C4-2B (cell line): ENCODE data around the gene DIAPH2.
"Not testable (repeated sequence)": the region's sequence is repeated elsewhere in the genome, so short reads cannot be mapped to it uniquely, and the experiment has no call there.

ENCODE experiments used
- H3K27ac ChIP-seq: fragments of 450-650 bp; 2 replicates; pipeline ENCODE4 v1.5.1; 2017
- ZFX ChIP-seq: fragments of 450-650 bp; IDR thresholded peaks from 2 replicates; pipeline ENCODE4 v1.6.1; 2017
- TF ChIP-seq, protein P1 (sequence below): fragments of 450-650 bp; conservative IDR thresholded peaks from 2 replicates; pipeline ENCODE4 v1.5.1; 2017; ENCODE audit warnings: mild to moderate bottlenecking

DIAPH2 gene

GRCh38 chrX:96713303-96713702, 28.7 kb downstream of the DIAPH2 start:
- no peak overlapping the region for H3K27ac ChIP-seq
- TF ChIP-seq, protein P1, sequence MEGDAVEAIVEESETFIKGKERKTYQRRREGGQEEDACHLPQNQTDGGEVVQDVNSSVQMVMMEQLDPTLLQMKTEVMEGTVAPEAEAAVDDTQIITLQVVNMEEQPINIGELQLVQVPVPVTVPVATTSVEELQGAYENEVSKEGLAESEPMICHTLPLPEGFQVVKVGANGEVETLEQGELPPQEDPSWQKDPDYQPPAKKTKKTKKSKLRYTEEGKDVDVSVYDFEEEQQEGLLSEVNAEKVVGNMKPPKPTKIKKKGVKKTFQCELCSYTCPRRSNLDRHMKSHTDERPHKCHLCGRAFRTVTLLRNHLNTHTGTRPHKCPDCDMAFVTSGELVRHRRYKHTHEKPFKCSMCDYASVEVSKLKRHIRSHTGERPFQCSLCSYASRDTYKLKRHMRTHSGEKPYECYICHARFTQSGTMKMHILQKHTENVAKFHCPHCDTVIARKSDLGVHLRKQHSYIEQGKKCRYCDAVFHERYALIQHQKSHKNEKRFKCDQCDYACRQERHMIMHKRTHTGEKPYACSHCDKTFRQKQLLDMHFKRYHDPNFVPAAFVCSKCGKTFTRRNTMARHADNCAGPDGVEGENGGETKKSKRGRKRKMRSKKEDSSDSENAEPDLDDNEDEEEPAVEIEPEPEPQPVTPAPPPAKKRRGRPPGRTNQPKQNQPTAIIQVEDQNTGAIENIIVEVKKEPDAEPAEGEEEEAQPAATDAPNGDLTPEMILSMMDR = no peak
- TF ChIP-seq ZFX = no peak

- not testable (repeated sequence) for H3K27ac ChIP-seq
These were observed 29.8 kb downstream of the DIAPH2 start for GRCh38 chrX:96714393-96714792.

DNA sequence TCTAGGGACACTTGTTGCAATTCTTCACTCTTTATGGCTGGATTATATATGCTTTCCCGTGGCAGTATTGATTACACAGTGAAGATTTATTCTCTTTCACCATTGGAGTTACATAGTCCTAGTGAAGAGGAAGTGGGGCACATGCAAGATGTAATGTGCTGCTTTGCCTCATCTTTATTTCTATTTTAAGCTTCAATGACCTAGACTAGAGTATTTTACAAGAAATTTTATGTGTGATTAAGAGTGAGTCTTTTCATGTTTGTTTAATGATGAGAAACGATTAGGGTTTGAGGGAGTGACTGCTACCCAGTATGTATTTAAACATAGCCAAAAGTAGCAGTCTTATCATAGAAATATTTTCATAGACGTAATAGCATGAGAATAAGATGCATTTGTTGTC, 30.8 kb downstream of the DIAPH2 start:
- TF ChIP-seq ZFX = no peak
- TF ChIP-seq, protein P1 = no peak
- H3K27ac ChIP-seq = no peak overlapping the region

GRCh38 chrX:96719161-96719875, 34.7 kb downstream of the DIAPH2 start:
- H3K27ac ChIP-seq = no peak overlapping the region
- TF ChIP-seq, protein P1 = no peak
- TF ChIP-seq ZFX = no peak

DNA sequence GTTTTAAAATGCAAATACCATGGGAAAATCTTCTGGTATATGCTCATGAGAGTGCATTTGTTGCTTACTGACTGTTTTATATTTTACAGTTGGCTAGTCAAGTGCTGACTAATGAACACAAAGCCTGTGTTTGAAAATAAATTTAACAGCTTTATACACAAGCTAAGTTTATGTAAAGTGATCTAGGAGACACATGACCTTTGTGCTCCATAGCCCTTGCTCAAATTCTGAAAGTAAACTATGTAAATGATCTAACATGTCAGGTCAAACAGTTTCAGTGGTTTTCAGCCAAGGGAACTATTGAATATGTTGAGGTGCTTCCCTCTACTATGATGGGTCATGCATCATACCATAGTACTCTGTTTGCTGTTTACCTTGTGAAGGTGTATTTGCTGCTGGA, 36.7 kb downstream of the DIAPH2 start:
- TF ChIP-seq, protein P1 = no peak
- no peak for TF ChIP-seq ZFX
- no peak overlapping the region for H3K27ac ChIP-seq

- H3K27ac ChIP-seq = no peak overlapping the region
- TF ChIP-seq, protein P1 = no peak
- no peak for TF ChIP-seq ZFX
These were observed 38.1 kb downstream of the DIAPH2 start for GRCh38 chrX:96722781-96723180.

DNA sequence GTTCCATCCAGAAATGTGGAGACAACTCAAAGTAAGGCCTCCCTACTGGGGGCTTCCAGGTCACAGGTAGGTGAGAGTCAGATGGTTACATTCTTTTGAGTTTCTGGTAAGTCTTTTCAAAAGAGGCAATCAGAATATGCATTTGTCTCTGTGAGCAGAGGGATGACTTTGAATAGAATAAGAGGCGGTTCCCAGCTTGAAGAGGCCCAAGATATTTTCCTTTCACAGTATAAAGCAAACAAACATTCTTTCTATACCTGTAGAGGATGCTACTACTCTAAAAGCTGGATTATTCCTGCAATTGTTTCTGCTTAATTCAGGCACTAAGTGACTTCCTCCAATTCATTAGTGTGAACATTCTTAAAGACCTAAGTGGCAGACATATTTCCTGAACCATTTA, 44.4 kb downstream of the DIAPH2 start:
- no peak for TF ChIP-seq ZFX
- TF ChIP-seq, protein P1 = no peak
- H3K27ac ChIP-seq = no peak overlapping the region
